Raji (cell line): ENCODE results near the gene CTNNA3.

ENCODE experiments used
- POLR2A ChIP-seq: IDR thresholded peaks from 2 replicates; pipeline ENCODE4 v1.6.1; 2011; ENCODE audit warnings: low read depth, low read length, control low read depth; ENCODE audit not compliant: insufficient read depth

The CTNNA3 gene

DNA sequence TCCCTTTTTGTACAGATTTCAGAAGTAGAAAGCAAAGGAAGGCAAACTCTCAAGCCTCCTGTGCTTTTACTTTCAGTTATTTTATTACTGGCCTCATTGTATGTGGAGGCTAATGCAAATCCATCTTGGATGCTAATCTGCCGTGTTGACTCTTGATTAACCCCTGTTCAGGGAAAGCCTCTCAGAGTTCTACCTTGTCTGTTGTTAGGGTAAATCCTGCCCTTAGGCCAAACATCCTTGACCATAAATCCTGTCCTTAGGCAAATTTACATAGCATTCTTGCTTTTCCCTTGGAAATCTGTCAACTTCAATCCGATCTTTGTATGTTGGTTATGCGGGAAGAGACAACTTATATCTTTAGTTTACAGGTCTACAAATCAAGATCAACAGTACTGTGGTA is 1480.1 kb downstream of the CTNNA3 start:
- TF ChIP-seq POLR2A, result no peak

DNA sequence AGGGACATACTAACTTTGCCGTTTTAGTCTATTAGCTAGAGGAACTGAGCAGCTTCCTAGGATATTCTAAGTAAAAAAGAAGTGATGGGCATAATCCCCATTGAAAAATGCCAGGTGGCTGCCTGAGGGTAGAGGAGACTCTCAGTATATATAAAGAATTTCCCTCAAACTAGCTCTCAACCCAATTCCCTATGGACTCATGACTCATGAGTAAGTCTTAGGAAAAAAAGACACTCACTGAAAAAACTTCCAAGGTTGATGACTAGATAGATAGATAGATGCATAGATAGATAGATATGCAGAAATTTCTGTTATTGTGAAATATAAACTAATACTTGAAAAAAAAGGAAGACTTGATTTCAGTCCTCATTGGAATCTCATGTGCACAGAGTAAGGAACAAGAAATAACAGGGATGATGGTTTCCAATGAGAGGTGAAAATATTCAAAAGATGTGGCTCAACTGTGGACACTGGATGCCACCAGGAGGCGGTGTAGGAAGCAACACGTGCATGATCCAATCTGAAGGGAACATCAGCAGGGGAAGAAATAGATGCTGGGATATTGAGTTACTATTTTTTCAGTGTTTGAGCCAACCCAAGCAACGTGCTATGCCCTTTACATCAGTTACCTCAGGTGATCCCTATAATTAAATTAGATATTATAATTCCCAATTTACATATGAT is 1481.1 kb downstream of the CTNNA3 start:
- no peak for TF ChIP-seq POLR2A

DNA sequence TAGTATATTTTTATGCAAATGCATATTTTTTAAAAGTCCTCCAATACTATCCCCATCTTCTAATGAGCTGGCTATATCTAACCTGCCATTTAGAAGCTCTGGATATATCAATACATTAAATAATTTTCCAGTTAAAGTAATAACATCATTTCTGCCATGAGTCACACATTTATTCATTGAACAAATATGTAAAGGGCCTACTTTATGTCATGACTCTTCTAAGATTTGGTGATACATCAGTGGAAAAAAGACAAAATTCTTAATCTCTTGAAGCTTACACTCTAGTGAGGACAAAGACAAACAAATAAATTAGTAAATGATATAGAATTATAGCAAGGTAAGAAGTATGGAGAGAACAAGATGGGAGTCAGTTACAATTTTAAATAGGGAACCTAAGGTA is 1487.0 kb downstream of the CTNNA3 start:
- no peak for TF ChIP-seq POLR2A

DNA sequence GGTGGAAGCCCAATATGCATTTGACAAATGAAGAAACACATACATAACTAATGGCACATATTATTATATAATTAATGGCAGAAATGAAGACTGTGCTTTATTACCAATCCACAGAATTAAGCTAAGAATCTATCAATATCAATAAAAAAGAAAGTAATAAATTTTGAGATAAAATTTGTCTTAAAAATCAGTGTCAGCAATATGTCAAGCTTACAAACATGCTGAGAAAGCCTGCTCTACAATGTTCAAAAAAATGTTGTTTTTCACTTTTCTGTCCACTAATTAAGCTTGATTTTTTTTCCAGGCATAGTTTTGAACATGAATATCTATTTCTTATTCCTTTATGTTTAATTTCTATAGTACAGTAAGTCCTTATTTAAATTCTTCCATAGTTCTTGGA is 1491.2 kb downstream of the CTNNA3 start:
- no peak for TF ChIP-seq POLR2A

DNA sequence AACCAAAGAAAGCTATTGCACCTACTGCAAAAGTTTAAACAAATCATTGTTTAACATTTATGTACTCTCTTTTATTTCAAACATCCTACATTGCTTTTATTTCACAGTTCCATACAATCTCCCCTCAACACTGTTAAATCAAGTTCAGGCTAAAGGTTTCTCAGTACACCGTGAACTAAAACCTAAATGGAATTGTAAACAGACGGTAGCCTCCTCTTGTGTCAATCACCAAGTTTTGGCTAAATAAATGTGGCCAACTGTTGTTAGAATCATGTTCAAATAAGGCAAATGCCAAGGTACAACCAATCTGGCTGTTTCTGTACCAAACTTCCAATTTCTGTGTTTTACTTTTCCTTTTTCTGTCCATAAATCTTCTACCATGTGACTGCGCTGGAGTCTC is 1493.9 kb downstream of the CTNNA3 start:
- no peak for TF ChIP-seq POLR2A

DNA sequence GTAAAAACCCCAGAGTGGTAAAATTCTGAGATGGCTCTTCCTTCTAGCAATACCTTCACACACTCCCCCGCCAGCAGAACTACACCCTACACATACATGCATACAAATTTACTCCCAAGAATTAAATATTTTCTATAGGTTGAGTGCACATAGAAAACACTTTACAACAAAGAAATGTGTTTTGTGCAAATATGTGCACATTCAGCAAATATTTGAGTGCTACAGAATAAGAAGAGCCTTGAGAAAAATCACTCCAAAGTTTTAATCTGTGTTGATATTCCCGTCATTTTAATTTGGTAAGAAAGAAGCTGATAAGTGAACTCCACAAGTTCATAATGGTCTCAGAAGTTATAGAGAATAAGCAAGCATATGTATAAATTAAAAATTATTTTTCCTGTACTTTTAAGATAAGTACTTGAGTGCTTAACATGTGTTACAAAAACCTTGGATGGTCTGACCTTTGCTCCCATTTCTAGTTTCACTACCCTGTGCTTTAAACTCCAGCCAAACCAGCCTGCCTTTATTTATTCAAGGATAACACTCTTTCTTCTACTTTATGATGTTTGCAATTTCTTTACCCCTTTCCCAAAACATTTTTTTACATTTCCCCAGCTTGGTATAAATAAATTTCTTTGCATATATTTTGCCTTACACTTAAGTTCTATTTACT is 1503.7 kb downstream of the CTNNA3 start:
- no peak for TF ChIP-seq POLR2A

DNA sequence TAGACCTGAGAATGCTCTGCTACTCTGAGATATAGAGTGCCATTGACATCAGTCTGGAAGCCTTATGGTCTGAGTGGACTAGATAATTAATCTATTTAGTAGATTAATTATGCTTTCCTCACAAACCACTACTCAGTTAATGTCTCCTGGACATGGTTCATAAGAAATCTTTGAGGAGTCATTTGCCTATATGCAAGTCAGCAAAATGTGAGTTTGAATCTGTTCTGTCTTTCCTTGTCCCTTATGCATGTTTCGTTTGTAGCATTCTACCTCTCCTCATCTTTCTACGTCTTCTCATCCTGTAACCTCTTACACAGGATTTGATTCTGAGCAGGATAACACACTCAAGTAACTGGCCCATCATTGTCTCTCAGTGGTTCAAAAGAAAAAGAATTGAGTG is 1505.6 kb downstream of the CTNNA3 start:
- no peak for TF ChIP-seq POLR2A

DNA sequence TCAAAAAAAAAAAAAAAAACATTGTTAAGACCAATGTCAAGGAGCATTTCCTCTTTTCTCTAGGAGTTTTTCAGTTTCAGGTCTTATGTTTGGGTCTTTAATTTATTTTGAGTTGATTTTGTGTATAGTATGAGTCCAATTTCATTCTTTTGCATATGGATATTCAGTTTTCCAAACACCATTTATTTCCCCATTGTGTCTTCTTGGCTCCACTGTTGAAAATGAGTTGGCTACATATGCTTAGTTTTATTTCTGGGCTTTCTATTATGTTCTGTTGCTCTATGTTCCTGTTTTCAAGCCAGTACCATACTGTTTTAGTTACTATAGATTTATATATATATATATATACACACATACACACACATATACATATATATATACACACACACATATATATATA is 1506.7 kb downstream of the CTNNA3 start:
- no peak for TF ChIP-seq POLR2A

DNA sequence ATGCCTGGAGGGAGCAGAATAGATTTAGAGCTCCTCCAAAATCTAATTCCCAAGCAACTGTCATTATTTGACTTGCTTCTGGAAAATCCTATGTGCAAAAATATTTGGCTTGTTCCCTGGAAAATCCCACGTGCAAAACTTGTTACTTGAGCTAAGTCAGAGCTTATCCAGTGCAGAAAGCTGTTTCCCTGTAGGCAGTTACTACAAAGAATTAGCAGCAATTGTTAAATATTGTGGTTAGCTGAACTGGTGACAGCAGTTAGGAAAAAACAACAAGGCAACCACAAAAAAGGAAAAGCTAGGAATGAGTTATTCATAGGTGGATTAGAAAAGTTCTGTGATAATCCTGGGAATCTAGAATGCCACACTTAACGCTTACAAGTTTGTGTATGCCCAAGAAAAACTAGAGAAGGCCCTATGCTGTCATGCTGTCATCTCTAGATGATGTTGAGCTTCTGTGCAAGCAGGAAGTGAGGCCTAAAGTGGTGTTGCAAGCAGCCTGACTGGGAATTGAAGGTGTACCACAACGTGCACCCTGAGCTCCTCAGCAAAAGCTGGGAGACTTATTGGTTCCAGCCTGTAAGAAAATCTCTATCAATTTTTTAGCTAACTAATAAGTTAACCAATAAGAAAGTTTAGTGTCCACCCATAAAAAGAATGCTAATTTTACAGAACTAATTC is 1508.8 kb downstream of the CTNNA3 start:
- no peak for TF ChIP-seq POLR2A

DNA sequence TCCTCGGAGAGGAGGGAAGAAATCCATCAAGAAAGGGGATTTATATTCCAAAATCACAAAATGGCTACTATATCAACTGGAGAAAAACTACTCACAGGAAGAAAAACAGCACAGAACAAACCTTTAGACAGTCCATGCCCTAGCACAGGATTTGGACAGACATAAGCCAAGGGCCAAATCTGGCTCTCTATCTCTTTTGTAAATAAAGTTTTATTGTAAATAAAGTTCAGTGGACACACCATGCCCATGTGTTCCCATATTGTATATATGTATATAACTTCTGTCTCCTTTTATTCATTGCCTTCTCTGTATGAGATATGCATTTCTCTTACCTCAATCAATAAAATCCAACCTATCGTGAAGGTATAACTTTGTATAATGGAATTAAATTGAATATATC is 1513.0 kb downstream of the CTNNA3 start:
- no peak for TF ChIP-seq POLR2A

DNA sequence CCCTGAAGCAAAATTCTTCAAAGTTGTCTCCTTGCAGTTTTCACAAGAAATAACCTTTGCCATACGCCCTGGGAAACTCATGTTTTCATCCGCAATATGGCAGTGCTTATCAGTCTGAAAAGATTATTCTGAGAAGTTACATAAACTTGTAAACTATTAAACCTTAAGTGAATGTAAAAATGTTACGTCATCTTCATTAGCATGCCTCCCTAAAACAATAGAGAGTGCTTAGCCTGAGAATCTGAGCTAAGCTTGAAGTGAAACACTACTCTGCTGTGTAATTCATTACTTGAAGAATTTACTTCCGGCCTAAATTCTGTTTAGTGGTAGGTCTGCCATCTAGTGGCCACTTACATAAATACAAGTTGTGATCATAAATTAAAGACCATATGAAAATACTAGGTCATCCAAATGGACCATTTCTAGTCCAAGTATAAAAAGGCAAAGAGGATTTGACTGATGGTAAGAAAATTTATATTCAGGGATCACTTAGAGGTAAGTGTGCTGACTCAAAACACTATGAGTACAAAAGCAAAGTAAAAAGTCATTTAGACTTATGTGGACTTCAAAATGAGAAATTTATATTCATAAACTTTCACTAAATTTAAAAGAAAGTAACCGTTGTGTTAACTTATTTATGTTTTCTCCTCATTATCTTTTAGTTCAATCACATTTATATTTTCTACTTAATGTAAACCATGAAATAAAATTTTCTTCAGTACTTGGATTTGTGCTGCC is 1515.2 kb downstream of the CTNNA3 start:
- no peak for TF ChIP-seq POLR2A

DNA sequence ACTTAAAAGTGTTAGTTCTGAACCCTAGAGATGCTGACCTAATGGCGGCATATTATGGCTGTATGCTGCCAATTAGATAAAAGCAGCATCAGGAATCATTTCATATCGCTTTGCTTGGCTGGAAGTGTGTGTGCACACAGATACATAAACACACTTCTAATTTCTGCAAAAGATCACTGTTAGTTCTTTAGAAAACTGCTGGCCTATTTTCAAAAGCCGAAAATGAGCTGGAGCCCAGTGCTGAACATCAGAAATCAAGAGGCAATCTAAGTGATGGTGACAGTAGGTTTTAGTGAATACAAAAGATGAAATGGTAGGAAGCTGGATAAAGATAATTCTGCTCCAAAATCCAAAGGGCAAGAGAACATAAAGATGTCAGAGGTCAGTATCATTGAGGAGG is 1516.0 kb downstream of the CTNNA3 start:
- TF ChIP-seq POLR2A, result no peak

DNA sequence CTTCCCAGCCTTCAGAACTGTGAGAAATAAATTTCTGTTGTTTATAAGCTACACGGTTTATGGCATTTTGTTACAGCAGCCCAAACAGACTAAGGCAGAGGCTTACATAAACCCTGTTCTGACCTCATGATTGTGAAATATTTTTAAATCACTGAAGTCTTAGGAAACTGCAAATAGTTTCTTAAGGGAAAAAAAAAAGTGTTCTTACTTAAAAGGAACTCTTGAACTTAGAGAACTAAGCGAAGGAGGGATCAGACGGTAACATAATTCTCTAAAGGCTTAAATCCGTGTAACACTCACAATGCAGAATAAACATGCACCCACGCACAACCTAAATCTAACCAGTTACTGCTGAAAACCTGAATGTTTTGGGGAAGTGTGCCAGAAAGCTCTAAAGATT is 1519.2 kb downstream of the CTNNA3 start:
- no peak for TF ChIP-seq POLR2A

DNA sequence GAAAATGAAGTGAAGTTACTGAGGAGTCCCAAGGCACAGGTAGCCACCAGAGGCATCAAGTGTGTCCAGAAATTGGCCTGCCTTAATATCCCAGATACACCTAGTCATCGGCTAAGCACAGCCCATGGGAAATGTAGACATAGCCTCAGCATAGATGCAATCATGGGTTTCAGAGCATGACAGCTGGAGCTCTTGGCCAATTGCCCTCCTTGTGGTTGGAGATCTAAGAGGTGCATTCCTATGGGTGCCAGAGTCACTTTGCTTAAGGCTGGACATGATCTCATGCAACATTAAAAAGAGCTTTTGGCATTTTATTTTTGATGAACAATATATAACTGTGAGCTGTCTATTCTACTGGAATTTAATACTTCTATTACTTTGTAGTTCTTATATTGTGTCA is 1528.2 kb downstream of the CTNNA3 start:
- TF ChIP-seq POLR2A, result no peak

DNA sequence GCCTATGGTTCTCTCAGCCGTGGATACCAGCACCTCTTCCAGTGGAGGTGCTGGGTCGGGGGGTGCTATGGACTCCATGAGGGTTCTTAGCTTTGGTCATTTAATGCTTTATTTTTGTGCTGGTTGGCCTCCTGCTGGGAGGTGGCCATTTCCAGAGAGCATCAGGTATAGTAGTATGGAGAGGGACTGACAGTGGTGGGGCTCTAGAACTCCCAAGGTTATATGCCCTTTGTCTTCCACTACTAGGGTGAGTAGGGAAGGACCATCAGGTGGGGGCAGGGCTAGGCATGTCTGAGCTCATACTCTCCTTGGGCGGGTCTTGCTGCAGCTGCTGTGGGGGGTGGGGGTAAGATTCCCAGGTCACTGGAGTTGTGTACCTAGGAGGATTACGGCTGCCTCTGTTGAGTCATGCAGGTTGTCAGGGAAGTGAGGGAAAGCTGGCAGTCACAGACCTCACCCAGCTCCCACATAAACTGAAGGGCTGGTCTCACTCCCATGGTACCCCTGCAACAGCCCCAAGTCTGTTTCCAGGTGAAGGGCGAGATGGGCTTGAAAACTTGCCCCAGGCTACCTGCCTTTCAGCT is 1533.3 kb downstream of the CTNNA3 start:
- TF ChIP-seq POLR2A, result no peak
